Astrocyte (in vitro differentiated cells and primary cell): ENCODE measurements around the gene ANO2. TPM values are rescaled to one million over a fixed set of nuclear protein-coding genes. Genes with fewer than 3 reads are reported as not detected.
"Not testable (repeated sequence)": the region's sequence is repeated elsewhere in the genome, so short reads cannot be mapped to it uniquely, and the experiment has no call there.

Source experiments
- DNase-seq: peaks from one replicate; pipeline ENCODE4 v3.0.0-alpha.2; 2010; ENCODE audit warnings: low read depth
- FAIRE-seq: peaks from 2 replicates; lab custom pipeline; 2011; peaks lifted over from hg19 to GRCh38; lab: Jason Lieb, UNC
- H2AFZ ChIP-seq: 2 replicates; pipeline ENCODE4 v1.6.0; 2012; ENCODE audit warnings: low read depth, low read length, inconsistent platforms
- H3K27ac ChIP-seq: 2 replicates; pipeline ENCODE4 v1.5.1; 2011; ENCODE audit warnings: low read depth, low read length, inconsistent platforms
- H3K27me3 ChIP-seq: 2 replicates; pipeline ENCODE4 v1.6.0; 2011; ENCODE audit warnings: low read length, inconsistent platforms; ENCODE audit not compliant: insufficient read depth
- H3K36me3 ChIP-seq: 2 replicates; pipeline ENCODE4 v1.5.1; 2011; ENCODE audit warnings: low read length, inconsistent platforms; ENCODE audit not compliant: insufficient read depth
- H3K4me1 ChIP-seq: 2 replicates; pipeline ENCODE4 v1.5.1; 2011; ENCODE audit warnings: low read length, inconsistent platforms; ENCODE audit not compliant: insufficient read depth
- H3K4me2 ChIP-seq: 2 replicates; pipeline ENCODE4 v1.6.0; 2012; ENCODE audit warnings: low read length, inconsistent platforms
- H3K4me3 ChIP-seq: 2 replicates; pipeline ENCODE4 v1.5.1; 2011; ENCODE audit warnings: low read depth, mild to moderate bottlenecking, low read length, inconsistent platforms; ENCODE audit not compliant: insufficient read depth
- H3K79me2 ChIP-seq: 2 replicates; pipeline ENCODE4 v1.6.0; 2012; ENCODE audit warnings: mild to moderate bottlenecking, low read length, inconsistent platforms; ENCODE audit not compliant: insufficient read depth
- H3K9ac ChIP-seq: 2 replicates; pipeline ENCODE4 v1.6.0; 2012; ENCODE audit warnings: mild to moderate bottlenecking, low read length, inconsistent platforms
- H3K9me3 ChIP-seq: 2 replicates; pipeline ENCODE4 v1.5.1; 2012; ENCODE audit warnings: low read depth, mild to moderate bottlenecking, low read length, inconsistent platforms; ENCODE audit not compliant: insufficient read depth
- H4K20me1 ChIP-seq: 2 replicates; pipeline ENCODE4 v1.6.0; 2012; ENCODE audit warnings: low read length, inconsistent platforms; ENCODE audit not compliant: insufficient read depth
- H3K27ac Mint-ChIP-seq: one replicate; pipeline ENCODE4 v1.8.0; 2021; ENCODE audit warnings: mild to moderate bottlenecking, mixed read lengths; ENCODE audit not compliant: unreplicated experiment
- H3K27me3 Mint-ChIP-seq: one replicate; pipeline ENCODE4 v1.8.0; 2021; ENCODE audit warnings: low read depth, mixed read lengths; ENCODE audit not compliant: unreplicated experiment
- H3K36me3 Mint-ChIP-seq: one replicate; pipeline ENCODE4 v1.8.0; 2021; ENCODE audit warnings: low read depth, mixed read lengths; ENCODE audit not compliant: unreplicated experiment
- H3K4me1 Mint-ChIP-seq: one replicate; pipeline ENCODE4 v1.8.0; 2021; ENCODE audit warnings: low read depth, mixed read lengths; ENCODE audit not compliant: unreplicated experiment
- H3K4me3 Mint-ChIP-seq: one replicate; pipeline ENCODE4 v1.8.0; 2021; ENCODE audit warnings: mild to moderate bottlenecking, moderate library complexity, mixed read lengths; ENCODE audit not compliant: unreplicated experiment
- H3K9me3 Mint-ChIP-seq: one replicate; pipeline ENCODE4 v1.8.0; 2021; ENCODE audit warnings: mild to moderate bottlenecking, mixed read lengths; ENCODE audit not compliant: unreplicated experiment
- EZH2 ChIP-seq: IDR thresholded peaks from 2 replicates; pipeline ENCODE4 v1.6.1; 2012; ENCODE audit warnings: mild to moderate bottlenecking, low read length, inconsistent platforms; ENCODE audit not compliant: insufficient read depth
- total RNA-seq: library from RNA; stranded (reverse); gene quantifications from 2 replicates; pipeline ENCODE4 v1.2.1, GENCODE V29; 2021
- TF ChIP-seq, protein P1 (sequence below): IDR thresholded peaks from 2 replicates; pipeline ENCODE4 v1.5.1; 2011; ENCODE audit warnings: low read depth, mild to moderate bottlenecking, inconsistent platforms, low read length, moderate library complexity; ENCODE audit not compliant: insufficient read depth

Gene ANO2
- total RNA-seq, 1 donor from 2014 or later, result 0.93 TPM

DNA sequence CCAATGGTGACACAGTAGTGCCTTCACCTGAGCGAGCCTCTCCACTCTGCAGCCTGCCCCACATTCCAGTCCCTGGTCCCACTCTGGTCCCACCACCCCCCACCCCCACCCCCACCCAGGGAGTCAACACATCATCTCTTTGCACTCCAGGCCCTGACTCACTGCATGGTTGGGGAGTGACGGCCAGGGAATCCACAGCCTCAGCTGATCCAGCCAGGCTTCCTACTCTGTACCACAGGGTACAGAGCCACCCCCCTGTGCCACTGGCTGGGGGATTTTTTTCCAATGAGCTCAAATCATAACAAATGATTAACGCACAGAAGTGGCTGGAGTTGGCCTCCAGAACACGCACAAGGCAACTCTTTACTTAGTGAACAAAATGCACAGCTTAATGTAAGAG is 279.4 kb downstream of the ANO2 start:
- Mint-ChIP-seq H3K9me3 (no peaks in the 10 kb centered on the region), H3K36me3 (no peaks in the 10 kb centered on the region), H3K4me1 (peaks cover 19% of the 10 kb centered on the region), H3K27ac (peak overlapping the region; percentile 97), H3K27me3 (no peaks in the 10 kb centered on the region), H3K4me3 (no peak overlapping the region)
- Histone ChIP-seq H4K20me1 (no peaks in the 10 kb centered on the region), H3K9ac (peak overlapping the region; percentile 30), H3K9me3 (peaks cover 5% of the 10 kb centered on the region), H3K36me3 (no peaks in the 10 kb centered on the region), H3K27ac (peak overlapping the region; percentile 36), H3K79me2 (no peaks in the 10 kb centered on the region), H3K4me3 (no peak overlapping the region), H3K27me3 (no peaks in the 10 kb centered on the region), H3K4me1 (peaks cover 6% of the 10 kb centered on the region), H2AFZ (no peak overlapping the region), H3K4me2 (peak overlapping the region; percentile 37)
- FAIRE-seq (peak; percentile 82), DNase-seq (peak; percentile 72)
- TF ChIP-seq EZH2, result no peak
- TF ChIP-seq, protein P1, sequence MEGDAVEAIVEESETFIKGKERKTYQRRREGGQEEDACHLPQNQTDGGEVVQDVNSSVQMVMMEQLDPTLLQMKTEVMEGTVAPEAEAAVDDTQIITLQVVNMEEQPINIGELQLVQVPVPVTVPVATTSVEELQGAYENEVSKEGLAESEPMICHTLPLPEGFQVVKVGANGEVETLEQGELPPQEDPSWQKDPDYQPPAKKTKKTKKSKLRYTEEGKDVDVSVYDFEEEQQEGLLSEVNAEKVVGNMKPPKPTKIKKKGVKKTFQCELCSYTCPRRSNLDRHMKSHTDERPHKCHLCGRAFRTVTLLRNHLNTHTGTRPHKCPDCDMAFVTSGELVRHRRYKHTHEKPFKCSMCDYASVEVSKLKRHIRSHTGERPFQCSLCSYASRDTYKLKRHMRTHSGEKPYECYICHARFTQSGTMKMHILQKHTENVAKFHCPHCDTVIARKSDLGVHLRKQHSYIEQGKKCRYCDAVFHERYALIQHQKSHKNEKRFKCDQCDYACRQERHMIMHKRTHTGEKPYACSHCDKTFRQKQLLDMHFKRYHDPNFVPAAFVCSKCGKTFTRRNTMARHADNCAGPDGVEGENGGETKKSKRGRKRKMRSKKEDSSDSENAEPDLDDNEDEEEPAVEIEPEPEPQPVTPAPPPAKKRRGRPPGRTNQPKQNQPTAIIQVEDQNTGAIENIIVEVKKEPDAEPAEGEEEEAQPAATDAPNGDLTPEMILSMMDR, result no peak

DNA sequence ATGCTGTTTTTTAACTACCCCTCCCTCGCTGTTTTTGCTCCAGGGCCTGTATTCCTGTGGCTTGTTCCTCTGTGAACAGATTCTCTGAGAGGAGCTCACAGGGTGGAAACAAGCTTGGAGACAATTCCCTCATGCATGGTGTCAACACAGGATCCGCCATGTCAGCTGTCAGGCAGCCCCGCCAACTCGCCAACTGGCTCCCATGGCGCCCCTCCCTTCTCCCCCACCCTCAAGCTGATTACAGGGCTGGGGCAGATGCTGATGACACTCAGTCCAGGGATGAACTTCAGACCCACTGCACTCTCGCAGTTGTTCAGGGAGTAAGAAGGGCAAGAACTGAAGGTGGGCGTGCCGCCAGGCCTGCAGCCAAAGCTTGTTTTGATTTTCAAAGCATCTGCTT is 283.2 kb downstream of the ANO2 start:
- TF ChIP-seq, protein P1, result no peak
- TF ChIP-seq EZH2, result no peak
- Histone ChIP-seq H3K79me2 (no peaks in the 10 kb centered on the region), H3K27ac (no peak overlapping the region), H3K4me3 (no peak overlapping the region), H3K9me3 (peaks cover 5% of the 10 kb centered on the region), H3K4me1 (peaks cover 6% of the 10 kb centered on the region), H3K36me3 (no peaks in the 10 kb centered on the region), H2AFZ (no peak overlapping the region), H3K27me3 (no peaks in the 10 kb centered on the region), H3K9ac (no peak overlapping the region), H3K4me2 (no peak overlapping the region), H4K20me1 (no peaks in the 10 kb centered on the region)
- no peaks in the 10 kb centered on the region for H3K27me3 Mint-ChIP-seq
- H3K9me3 Mint-ChIP-seq, result no peaks in the 10 kb centered on the region
- peaks cover 19% of the 10 kb centered on the region for H3K4me1 Mint-ChIP-seq
- H3K27ac Mint-ChIP-seq, result no peak overlapping the region
- H3K4me3 Mint-ChIP-seq, result no peak overlapping the region
- no peak for DNase-seq
- FAIRE-seq, result no peak
- no peaks in the 10 kb centered on the region for H3K36me3 Mint-ChIP-seq

DNA sequence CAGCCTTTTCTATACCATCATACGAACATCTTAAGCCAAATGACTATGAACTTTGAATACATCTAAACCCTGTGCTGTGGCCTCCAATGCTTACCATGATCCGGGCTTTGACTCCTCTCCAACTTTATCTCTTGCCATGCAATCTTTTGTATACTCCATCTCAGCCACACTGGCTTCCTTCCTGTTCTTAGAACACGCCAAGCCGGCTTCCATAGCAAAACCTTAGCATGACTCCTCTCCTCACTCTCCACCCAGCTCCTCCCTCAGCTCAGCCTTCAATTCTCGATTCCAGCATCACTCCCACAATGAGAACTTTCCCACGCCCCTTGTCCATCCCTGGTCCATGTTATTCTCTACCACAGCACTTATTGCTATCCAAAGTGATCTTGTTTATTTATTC is 284.8 kb downstream of the ANO2 start:
- H3K27me3 Mint-ChIP-seq, result no peaks in the 10 kb centered on the region
- H3K27ac ChIP-seq, result no peak overlapping the region
- no peak overlapping the region for H2AFZ ChIP-seq
- H3K4me1 ChIP-seq, result no peaks in the 10 kb centered on the region
- H3K4me3 ChIP-seq, result no peak overlapping the region
- no peak overlapping the region for H3K9ac ChIP-seq
- peaks cover 8% of the 10 kb centered on the region for H3K4me1 Mint-ChIP-seq
- H3K9me3 Mint-ChIP-seq, result no peaks in the 10 kb centered on the region
- no peaks in the 10 kb centered on the region for H3K36me3 Mint-ChIP-seq
- FAIRE-seq, result no peak
- H3K79me2 ChIP-seq, result no peaks in the 10 kb centered on the region
- H3K27me3 ChIP-seq, result no peaks in the 10 kb centered on the region
- no peak overlapping the region for H3K4me3 Mint-ChIP-seq
- peaks cover 5% of the 10 kb centered on the region for H3K9me3 ChIP-seq
- H3K27ac Mint-ChIP-seq, result no peak overlapping the region
- H3K4me2 ChIP-seq, result no peak overlapping the region
- no peaks in the 10 kb centered on the region for H4K20me1 ChIP-seq
- H3K36me3 ChIP-seq, result no peaks in the 10 kb centered on the region
- no peak for TF ChIP-seq EZH2
- TF ChIP-seq, protein P1, result no peak
- DNase-seq, result no peak

DNA sequence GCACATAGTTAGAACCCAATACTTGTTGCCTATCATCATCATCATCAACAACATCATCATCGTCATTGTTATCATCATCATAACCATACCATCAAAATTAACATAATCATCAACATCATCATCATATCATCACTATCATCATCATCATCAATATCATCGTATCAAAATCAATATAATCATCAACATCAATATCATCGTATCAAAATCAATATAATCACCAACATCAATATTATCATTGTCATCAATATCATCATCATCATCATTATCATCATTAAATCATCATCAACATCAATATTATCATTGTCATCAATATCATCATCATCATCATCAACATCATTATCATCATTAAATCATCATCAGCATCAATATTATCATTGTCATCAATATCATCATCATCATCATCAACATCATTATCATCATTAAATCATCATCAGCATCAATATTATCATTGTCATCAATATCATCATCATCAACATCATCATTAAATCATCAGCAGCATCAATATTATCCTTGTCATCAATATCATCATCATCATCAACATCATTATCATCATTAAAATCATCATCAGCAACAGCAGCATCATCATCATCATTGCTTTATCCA is 286.6 kb downstream of the ANO2 start:
- not testable (repeated sequence) for H3K27ac Mint-ChIP-seq, H3K4me1 ChIP-seq, H3K4me2 ChIP-seq, H3K9ac ChIP-seq, H3K4me3 ChIP-seq, H3K4me1 Mint-ChIP-seq, H2AFZ ChIP-seq, H3K79me2 ChIP-seq, H3K9me3 ChIP-seq, H3K4me3 Mint-ChIP-seq, H3K27me3 ChIP-seq, DNase-seq, H3K36me3 ChIP-seq, H3K27me3 Mint-ChIP-seq, H3K27ac ChIP-seq, H4K20me1 ChIP-seq, H3K9me3 Mint-ChIP-seq, H3K36me3 Mint-ChIP-seq
- peak; percentile 68 for FAIRE-seq
